ENCODE measurements around the gene HSPA6.
"Not testable (repeated sequence)": the region's sequence is repeated elsewhere in the genome, so short reads cannot be mapped to it uniquely, and the experiment has no call there.

Gene HSPA6

DNA sequence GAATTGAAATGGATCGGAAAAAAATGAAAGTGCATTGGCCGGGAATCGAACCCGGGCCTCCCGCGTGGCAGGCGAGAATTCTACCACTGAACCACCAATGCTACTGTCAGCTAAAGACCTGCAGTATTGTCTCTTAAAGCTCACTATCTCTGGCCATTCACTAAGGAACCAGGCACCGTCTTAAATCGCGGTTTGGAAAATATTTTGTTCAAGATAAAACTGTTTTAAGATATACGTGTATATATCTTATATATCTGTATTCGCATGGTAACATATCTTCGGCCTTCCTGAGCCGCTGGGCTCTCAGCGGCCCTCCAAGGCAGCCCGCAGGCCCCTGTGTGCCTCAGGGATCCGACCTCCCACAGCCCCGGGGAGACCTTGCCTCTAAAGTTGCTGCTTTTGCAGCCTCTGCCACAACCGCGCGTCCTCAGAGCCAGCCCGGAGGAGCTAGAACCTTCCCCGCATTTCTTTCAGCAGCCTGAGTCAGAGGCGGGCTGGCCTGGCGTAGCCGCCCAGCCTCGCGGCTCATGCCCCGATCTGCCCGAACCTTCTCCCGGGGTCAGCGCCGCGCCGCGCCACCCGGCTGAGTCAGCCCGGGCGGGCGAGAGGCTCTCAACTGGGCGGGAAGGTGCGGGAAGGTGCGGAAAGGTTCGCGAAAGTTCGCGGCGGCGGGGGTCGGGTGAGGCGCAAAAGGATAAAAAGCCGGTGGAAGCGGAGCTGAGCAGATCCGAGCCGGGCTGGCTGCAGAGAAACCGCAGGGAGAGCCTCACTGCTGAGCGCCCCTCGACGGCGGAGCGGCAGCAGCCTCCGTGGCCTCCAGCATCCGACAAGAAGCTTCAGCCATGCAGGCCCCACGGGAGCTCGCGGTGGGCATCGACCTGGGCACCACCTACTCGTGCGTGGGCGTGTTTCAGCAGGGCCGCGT lies at the start of gene HSPA6:
Gene HSPA6 (plus strand): TSS at position 724 of the 925 bp plus-strand sequence. CDS start 119 bp downstream, at position 843.
- DNase-seq = peak; percentile 73

DNA sequence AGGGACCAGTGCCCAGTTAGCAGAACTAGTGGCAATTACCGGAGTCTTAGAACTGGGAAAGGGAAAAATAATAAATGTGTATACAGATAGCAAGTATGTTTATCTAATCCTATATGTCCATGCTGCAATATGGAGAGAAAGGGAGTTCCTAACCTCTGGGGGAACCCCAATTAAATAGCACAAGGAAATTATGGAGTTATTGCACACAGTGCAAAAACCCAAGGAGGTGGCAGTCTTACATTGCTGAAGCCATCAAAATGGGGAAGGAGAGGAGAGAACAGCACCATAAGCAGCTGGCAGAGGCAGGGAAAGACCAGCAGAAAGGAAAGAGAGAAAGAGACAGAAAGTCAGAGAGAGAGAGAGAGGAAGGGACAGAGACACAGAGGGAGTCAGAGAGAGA lies 46.6 kb upstream of the HSPA6 start:
- DNase-seq = not testable (repeated sequence)

DNA sequence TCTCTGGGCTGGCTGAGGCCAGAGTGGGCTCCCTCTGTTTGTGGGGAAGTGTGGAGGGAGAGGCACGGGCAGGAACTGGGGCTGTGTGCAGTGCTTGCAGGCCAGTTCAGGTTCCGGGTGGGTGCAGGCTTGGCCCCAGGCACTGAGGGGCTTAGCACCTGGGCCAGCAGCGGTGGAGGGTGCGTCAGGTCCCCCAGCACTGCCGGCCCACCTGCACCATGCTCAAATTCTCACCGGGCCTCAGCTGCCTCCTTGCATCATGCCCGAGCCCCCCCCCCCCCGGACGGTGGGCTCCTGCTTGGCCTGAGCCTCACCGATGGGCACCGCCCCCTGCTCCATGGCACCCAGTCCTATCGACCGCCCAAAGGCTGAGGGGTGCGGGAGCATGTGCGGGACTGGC lies 45.4 kb upstream of the HSPA6 start:
- DNase-seq = no peak

DNA sequence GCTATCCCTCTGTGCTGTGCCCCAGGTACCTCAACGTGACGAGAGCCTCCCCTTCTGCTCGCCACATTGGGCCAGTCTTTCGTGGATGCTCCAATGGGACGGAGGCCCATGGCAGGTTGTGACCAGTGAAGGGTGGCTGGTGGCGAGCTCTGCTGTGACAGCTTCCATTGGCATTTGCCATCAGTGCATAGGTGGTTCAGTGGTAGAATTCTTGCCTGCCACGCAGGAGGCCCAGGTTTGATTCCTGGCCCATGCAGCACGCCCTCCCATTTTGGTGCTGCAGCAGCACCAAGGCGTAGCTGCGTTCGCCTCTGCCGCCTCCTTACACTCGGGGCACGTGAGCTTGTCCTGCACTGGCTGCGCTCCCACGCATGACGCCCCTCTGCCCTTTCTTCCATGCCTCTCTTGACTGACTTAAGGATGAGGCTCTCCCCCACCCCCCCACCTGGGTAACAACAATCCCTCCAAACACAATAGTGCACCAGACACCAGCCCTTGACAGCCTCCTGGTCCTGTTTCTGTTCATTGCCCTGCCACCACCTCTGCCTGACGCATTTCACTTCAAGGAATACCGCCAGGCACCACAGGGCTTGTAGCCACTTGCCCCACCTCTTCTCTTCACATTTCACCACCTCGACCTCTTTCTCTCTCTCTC lies 43.8 kb upstream of the HSPA6 start:
- no peak for DNase-seq

DNA sequence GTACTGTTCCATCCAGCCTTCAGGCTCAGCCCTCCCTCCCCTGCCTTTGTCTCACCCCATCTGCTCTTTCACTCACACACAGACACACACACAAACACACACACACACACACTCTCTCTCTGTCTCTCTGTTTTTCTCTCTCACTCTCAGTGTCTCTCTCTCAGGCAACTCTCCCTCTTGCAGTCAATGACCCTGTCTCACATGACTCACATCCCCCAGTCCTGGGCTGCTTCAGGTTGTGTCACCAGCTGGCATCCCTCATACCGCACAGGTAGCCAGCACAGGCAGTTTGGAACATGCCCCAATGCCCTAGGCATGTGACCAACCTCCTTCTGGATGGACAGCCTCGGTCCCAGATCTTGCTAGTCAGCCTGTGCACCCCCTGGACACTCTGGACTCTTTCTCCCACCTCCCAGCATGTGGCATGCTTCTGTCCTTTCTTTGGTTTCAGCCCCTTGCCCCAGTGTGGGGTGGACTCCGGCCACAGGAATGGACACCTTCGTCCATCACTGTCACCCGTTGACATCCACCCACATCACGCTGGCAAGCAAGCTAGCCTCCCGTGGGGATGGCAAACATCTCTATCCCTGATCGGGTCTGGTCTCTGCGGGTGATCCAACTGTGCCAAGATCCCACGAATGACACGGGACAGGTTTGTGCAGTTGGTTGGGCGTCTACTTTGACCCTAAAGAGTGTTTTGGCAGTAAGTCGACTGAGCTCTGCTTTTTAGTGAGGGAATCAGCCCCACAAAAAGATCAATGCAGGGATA lies 42.5 kb upstream of the HSPA6 start:
- no peak for DNase-seq

DNA sequence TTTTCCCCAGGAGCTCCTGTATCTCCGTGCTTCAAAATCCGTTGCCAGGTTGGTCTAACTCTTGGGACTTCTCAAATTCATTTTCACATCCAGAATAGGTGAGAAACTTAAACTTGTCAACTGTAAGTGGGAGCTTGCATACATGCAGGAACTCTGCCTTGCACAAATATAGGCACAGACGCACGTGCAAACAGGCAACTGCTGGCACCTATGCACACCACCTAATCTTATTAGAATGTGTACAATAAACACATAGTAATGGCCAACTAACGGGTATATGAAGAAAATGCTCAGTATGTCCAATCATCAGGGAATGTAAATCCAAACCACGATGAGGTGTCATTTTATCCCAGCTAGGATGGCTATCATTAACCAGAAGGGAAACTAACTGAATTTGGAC lies 41.7 kb upstream of the HSPA6 start:
- DNase-seq = no peak

DNA sequence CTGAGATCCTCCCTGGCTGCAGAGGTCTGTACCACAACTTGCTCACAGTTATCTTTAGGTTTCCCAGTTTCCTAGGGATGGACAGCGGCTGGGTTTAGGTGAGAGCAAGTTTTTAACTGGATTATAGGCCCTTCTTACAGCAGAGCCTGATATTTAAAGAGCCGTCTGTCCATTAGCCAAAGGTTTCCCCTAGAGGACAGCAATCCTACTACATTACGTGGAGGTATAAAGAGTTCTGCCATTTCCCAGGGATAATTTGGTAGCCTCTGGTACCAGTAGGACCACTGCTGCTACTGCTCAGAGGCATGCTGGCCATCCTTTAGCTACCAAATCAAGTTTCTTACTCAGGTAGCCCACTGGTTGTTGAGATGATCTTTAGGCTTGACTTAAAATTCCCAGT lies 41.0 kb upstream of the HSPA6 start:
- no peak for DNase-seq

DNA sequence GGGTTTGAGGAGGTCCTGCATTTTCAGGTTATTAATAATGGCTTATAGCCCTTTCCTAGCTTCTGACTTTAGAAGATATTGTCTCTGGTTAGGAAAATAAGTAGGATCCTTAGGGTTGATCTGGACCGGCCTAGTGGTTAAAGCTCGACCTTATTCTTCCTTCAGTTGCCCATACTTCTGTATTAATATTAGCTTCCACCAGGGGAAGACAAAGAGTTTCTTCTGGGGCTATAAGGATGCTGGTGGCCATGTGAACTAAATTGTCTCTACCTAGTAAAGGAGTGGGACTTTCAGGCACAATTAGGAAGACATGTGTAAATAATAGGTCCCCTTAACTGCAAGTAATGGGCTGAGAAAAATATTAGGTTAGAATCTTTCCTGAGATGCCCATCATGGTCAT lies 39.7 kb upstream of the HSPA6 start:
- no peak for DNase-seq

DNA sequence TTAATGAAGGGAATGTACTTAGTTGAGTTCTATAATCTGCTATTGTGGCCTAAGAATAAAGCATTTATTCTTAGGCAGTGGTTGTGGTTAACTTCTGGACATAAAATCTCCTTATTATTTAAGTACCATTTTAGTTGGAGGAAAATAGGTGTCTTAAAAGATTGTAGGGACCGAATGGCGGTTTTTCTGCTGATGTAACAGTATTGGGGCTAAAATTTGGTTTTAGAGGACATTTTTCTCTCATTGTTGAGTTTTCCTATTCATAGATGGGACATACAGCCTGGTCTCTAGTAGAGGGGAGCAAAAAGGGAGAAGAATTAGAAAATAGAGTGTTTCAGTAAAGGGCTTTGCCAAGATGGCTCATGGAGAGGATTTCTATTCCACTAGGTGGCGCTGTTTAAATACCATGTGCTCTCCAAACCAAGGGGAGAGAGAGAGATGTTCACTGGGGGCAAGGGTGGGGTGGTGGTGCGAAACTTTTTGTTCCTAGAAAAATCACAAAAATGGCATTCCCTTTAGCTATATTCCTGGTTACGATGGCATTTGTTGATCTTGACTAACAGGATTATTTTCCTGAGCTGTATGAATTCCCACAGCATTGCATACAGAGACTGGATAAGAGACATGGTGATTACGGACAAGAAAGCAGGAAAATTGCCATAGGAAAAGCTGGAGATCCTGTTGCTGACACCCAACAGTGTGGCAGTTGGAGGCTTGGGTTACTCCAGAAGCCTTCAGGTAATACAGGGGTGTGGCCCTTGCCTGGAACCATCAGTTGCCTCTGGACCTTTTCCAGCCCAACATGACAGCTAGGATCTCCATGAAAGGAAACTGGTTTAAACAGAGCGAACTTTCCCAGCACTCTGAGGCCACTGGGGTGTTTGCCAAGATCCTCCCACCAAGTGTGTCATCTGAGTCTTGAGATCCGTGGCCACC lies 37.3 kb upstream of the HSPA6 start:
- DNase-seq = no peak

DNA sequence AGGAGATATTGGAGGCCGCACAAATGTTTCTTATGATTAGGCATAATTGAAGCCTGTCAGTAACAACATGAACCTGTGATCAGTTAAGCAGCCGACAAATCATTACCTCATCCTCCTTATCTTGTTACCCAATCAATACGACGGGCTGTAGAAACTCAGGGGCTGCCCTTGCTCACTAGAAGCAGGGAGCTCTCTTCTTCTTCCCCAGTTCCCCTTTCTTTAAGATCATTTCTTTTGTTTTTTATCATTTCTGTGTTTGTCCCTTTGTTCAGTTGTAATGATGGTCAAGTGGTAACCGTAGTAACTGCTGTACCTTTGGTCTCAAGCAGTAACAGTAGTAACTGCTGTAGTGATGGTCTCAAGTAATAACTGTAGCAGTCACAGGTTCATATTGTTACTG lies 32.9 kb upstream of the HSPA6 start:
- DNase-seq = no peak

DNA sequence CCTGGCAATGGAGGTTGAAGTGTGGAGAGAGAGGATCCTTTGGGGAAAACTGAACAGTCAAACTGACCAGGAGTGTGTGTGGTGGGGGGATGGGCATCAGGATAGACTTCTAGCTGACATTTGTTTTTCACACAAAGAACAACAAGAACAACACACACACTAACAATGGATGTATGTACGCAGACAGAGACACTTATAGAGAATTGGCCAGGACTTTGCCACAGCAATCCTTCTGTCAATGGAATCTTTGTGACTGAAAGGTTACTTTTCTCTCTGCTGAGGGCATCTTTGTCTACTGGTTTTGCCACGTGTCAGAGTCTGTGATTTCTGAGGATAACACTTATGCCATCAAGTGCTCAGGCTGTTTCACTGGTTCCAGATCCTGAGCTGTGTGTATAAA lies 31.5 kb upstream of the HSPA6 start:
- no peak for DNase-seq

DNA sequence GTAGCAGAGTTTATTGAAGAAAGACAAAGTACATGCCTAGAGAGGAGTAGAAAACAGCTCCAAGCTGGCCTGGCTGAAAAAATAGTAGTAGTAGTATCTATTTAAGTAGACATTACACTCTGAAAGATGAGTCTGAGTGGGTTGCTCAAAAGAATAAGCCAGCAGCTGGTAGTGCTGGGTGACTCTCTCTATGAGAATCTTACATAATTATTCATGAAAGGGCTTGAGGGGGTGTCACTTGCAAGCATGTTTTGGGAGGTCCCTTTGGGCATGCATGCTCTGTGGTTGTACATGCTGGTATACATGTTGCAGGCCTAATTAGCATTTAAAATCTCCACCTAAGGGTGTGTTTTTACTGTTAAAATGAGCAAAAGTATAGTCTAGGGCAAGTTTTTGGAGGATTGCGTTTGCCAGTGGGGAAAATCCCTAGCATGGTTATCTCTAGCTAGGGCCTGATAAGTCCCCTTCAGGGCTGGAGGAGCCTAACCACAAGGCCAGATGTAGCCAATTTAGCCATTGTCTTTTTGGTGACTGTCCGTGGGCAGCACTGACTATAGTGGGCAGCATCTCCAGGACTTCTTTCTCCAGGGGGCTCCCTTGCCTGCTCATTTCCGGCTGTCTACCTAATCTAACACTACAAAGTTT lies 30.1 kb upstream of the HSPA6 start:
- no peak for DNase-seq

DNA sequence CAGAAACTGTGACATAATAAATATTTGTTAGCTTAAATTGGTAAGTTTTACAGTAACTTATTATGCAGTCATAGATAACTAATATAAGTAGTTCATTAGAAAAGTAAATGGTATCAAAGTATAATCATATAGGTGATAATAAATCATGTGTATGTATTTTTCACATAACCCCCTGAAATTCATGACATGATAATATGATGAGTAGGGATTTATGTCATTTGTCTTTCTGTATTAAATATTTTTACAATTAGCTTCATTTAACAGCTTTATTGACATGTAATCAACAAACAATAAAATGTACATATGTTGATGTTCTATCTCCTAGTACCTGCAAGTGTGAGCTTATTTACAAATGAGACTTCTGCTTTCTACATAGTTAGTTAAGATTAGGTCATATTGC lies 28.9 kb upstream of the HSPA6 start:
- DNase-seq = no peak

DNA sequence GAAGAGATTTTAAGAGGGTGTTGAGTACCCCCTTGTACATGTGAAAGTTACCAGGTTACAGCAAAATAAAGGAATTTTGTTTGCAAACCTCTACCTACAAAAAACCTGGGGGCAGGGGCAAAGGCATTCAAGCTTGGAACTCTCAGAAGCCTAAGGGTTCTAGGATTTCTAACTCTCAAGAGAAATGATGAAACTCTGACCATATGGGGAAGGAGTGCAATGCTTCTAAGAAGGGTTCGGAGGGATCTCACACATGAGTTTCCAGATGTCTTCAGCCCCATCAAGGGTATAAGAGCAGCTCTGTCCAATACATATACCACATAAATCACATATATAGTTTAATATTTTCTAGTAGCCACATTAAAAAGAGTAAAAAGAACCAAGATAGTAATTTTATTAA lies 26.4 kb upstream of the HSPA6 start:
- DNase-seq = no peak

DNA sequence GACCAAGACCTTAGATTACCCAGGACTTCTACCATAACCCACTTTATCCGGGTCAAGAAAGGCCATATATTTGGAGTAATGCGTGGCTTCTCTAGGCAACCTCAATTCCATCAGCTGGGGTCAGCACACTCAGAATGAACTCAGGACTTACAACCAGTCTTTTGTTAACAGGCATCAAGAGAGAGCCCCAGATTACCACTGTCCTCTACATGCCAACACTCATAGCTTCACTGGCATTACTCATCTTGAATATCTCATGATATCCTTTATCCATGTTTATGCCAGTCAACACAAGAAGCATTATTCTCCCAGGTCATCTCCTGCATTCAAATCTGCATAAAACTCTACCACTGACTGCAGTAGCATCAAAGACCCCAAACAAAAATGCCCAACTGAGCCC lies 25.7 kb upstream of the HSPA6 start:
- DNase-seq = no peak

DNA sequence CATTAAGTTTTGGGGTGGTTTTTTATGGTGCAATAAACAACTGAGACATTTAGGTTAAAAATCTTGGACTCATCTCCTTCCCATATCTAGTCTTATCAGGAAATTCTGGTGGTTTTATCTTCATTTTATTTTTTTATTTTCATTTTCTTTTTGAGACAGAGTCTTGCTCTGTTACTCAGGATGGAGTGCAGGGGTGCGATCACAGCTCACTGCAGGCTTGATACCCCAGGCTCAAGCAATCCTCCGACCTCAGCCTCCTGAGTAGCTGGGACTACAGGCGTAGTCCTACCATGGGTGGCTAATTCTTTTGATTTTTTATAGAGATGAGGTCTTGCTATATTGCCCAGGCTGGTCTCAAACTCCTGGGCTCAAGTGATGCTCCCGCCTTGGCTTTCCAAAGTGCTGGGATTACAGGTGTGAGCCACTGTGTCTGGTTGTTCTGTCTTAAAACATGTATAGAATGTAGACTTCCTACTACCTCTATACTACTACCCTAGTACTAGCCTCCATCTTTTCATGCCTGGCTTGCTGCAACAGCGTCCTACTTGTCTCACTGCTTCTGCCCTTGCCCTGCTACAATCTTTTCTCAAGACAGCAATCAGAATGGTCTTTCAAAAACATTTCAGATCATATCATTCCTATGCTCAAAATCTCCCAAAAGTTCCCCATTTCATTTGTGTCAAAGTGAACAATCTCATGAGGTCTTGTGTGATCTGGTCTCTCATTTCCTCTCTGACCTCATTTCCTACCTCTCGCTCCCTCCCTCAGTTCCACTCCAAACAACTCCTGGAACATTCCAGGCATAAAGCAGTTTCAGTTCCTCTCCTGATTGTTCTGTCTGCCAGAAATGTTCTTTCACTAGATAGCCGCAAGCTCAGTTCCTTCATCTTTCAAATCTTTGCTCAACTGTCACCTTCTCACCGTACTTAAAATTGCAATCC lies 25.0 kb upstream of the HSPA6 start:
- DNase-seq = no peak

DNA sequence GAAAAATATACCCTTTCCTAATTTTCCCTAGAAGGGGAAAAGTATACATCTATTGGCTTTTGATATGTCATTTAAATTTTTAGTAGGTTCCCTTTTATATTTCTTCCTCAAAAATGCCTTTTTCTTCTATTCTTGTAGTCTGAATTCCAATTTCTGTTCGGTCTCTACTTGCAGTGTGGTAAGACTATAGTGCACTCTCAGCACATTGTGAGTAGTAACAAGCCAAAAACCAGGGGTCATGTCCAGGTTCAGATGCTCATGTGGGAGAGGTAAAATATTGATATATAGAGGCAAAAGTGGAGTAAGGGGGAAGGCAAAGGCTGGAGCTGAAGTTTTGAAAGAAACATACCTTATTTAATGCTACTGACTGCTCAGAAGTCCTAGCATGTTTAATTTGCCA lies 23.1 kb upstream of the HSPA6 start:
- DNase-seq = no peak

DNA sequence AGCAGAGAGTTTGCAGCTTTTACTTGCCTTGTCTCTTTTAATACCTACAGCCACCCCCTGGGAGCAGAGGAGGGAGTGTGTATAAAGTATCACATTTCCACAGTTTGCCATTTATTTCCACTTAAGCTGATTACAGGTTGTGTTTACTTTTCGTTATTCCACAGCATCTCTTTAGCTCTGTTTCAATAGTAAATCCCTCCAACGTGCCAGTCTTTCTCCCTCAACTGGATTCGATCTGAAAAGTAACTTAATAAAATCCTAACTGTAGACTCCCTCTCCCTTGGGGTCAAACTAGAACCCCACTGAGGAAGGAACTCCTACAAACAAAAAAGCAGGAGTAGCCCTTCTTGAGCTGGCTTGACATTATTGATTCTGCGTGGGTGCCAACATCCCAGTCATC lies 22.2 kb upstream of the HSPA6 start:
- no peak for DNase-seq

DNA sequence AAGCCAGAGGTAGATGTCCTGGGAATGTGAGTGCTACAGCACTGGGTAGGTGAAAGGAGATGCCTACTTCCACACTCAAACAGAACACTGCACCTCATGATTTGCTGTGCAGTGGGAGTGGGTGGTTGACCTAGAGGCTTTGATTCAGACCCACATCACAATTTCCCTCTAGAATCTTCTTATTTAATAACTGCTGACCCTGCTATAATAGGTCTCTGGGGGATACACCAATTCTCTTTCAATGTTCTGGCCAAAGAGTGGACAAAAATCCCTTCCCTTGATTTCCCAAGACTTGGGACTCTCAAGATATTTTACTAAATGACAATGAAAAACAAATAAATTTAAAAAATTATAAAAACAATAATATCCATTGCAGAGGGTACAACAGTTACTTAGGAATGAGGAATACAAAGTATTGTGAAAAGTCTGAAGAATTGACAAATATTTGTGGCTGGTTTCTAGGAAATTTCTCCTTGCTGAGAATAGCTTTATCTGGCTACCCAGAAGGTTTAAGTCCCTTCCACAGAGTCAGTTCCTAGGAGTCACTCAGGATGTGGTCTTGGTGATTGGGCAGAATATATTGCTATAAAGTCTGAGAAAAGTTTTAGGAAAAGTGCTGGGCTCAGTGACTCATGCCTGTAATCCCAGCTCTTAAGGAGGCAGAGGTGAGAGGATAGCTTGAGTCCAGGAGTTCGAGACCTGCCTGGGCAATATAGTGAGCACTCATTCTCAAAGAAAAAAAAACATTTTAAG lies 21.5 kb upstream of the HSPA6 start:
- no peak for DNase-seq

DNA sequence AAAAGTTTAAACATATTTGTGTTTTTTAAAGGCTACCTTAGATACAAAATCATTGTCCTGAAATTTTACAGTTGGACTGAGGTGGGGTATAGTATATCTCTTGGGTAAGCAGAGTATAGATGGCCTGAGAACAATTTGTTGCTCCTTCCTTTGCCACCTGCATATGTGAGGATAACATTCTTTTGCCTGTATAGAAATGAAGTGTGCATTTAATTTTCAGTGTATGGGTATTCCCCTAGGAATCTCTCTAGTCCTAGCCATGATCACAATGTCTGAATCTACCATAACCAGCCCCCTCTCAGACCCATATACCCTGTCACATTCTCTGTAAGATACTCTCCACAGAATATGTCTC lies 21.0 kb upstream of the HSPA6 start:
- no peak for DNase-seq
